Fibroblast of the conjunctiva (primary cell): ENCODE measurements around the gene SDCCAG8.

Source experiments
- DNase-seq: peaks from one replicate; pipeline ENCODE4 v3.0.0-alpha.2; 2010; ENCODE audit warnings: low read depth

Gene SDCCAG8

GRCh38 chr1:243487649-243488227, 231.9 kb downstream of the SDCCAG8 start:
- no peak for DNase-seq

- no peak for DNase-seq
These were observed 232.8 kb downstream of the SDCCAG8 start for GRCh38 chr1:243488459-243489157.

GRCh38 chr1:243489158-243489527, 233.3 kb downstream of the SDCCAG8 start:
- no peak for DNase-seq

GRCh38 chr1:243489681-243490546, 234.1 kb downstream of the SDCCAG8 start:
- DNase-seq = no peak

GRCh38 chr1:243490748-243491686, 235.2 kb downstream of the SDCCAG8 start:
- DNase-seq = no peak

- DNase-seq = no peak
These were observed 237.6 kb downstream of the SDCCAG8 start for GRCh38 chr1:243493156-243494129.

- DNase-seq = no peak
These were observed 239.0 kb downstream of the SDCCAG8 start for GRCh38 chr1:243494741-243495431.

GRCh38 chr1:243495442-243496186, 239.8 kb downstream of the SDCCAG8 start:
- DNase-seq = no peak

- no peak for DNase-seq
These were observed 240.4 kb downstream of the SDCCAG8 start for GRCh38 chr1:243496187-243496646.

GRCh38 chr1:243496806-243497205, 241.0 kb downstream of the SDCCAG8 start:
- DNase-seq = no peak

- no peak for DNase-seq
These were observed 242.3 kb downstream of the SDCCAG8 start for GRCh38 chr1:243497939-243498681.

- no peak for DNase-seq
These were observed 243.4 kb downstream of the SDCCAG8 start for GRCh38 chr1:243499248-243499647.

- DNase-seq = no peak
These were observed 243.9 kb downstream of the SDCCAG8 start for GRCh38 chr1:243499711-243500110.

- no peak for DNase-seq
These were observed 244.7 kb downstream of the SDCCAG8 start for GRCh38 chr1:243500512-243500911.

- DNase-seq = no peak
These were observed 245.2 kb downstream of the SDCCAG8 start for GRCh38 chr1:243501002-243501401.

GRCh38 chr1:243503155-243503554, 247.3 kb downstream of the SDCCAG8 start:
- no peak for DNase-seq

- no peak for DNase-seq
These were observed 250.3 kb downstream of the SDCCAG8 start for GRCh38 chr1:243505986-243506689.
